ENCODE data around the gene SPSB4.

SPSB4 gene

DNA sequence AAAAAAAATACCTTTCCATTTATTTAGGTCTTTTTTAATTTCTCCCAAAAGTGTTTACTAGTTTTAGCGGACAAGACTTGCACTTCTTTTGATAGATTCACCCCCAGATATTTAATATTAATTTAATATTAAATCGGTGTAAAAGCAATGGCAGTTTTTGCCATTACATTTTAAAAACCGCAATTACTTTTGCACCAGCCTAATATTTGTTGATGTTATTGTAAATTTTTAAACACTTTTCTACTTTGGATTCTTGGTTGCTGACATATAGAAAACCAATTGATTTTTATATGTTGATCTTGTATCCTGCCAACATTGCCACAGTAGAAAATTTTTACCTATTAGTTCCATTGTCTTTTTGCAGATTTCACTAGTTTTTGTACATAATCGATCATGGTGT, 116.5 kb downstream of the SPSB4 start:
- no peak for DNase-seq

DNA sequence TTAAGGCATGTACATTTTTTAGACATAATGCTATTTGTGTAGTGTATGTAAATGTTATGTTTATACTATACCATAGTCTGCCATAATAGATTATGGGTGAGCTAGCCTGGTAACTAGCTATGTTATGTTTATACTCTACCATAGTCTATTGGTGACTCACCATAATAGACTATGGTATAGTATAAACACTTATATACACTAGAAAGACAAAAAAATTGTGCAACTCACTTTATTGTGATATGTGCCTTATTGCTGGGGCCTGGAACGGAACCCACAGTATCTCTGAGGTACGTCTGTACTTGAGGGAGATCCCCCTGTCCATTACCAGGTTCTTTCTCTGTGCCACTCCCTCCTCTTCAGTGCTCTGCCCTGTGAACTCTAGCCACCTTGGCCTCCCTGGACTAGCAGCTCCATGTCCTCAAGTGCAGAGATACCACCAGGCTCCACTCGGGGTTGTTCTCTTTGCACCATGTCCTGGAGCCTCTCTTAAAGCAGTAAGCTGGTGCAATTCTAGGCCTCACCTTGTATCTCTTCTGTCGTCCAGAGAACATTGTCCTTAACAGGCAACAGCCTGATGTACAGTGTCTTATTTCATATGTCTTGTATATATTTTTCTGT, 119.6 kb downstream of the SPSB4 start:
- no peak for DNase-seq

DNA sequence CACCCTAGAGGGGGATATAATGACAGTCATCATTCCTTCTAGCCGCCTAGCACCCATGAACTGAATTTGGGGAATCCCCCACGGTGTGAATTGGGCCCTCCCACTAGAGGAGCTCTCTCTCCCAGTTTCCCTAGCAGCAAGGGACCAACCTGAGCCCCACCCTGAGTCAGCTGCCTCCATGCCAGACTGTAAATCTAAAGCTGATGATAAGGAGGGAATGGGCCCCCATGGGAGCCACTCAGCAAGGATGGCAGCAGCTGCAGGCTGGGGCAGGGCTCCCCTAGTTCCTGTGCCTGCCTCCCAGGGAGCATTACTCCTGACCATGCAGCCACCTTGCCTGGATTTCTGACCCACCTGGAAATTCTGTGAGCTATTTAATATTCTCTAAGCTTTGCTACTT, 123.5 kb downstream of the SPSB4 start:
- no peak for DNase-seq

DNA sequence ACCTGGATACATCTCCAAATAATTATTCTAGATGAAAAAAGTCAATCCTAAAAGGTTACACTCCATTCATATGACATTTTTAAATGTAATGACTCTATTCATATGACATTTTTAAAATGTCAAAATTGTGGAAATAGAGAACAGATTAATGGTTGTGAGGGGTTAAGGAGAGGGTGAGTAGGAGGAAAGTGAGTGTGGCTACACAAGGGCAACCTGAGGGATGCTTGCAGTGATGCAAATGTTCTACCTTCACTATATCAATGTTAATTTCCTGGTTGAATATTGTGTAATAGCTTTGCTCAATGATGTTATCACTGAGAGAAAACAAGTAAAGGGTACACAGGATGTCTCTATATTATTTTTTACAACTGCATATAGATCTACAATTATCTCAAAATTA, 125.6 kb downstream of the SPSB4 start:
- DNase-seq, result no peak

DNA sequence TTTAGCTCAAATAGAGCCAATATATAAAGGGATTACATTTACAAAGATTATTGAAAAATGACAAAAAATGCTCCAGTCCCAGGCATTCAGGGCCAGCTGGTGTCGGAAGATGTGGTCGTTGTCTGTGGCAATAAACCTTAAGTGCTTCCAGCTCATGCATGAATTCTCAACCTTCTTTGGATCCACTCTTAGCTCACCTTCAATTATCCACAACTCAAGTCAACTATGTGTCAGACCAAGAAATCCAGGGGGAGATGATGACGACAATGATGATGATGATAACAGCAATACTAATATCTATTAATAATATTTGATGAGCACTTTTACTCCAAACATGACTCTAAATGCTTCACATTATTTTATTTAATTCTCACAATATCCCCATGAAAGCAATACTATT, 126.9 kb downstream of the SPSB4 start:
- DNase-seq, result no peak

DNA sequence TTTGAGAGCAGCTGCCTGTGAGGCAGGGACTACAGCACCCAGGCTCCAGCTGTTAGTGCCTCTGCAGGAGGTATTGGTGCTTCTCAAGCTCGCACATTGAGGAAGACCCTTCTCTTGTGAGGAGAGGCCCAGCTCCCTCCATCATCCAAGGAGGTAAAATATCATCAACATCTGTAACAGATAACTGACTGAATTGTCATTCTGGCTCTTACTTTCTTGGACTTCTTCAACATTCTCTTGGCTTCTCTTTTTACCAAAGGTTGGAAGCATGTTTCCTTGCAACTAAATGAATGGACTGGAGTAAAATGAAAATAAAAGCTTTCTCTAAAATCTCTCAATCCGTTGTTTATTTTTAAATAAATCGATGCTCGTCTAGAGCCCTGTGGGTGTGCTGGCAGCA, 127.4 kb downstream of the SPSB4 start:
- DNase-seq, result no peak

DNA sequence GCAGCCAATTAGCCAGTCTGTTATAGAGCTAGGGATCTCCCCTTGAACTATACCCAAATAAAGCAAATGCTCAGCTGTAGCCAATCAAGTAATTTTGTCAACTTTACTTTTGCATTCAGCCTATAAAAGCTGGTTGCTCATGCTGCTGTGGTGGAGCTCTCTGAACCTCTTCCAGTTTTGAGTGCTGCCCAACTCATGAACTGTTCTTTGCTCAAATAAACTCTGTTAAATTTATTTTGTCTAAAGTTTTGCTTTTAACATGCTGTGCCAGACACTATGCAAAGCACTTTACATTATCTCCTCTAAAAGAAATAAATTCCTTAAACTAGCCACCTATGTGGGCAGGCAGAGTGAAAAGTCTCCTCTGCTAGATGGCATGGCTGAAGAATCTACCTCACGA, 128.8 kb downstream of the SPSB4 start:
- no peak for DNase-seq

DNA sequence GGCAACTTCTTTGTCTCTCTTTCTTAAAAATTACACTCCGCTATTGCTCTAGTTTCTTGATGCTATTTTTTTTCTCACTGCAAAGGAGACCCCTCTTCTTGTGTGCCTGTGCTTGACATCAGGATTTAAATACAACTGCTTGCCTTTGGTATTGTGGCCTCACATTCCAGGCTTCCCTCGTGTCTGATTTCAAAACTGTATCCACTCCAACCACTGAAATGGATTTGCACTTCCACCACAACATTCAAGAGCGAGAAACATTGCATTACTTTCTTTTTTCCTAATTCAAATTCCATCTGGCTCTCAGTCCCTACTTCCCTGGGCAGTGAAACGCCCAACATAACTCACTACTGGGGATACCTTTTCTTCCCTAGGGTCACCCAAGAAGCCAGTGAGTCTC, 130.0 kb downstream of the SPSB4 start:
- DNase-seq, result no peak

DNA sequence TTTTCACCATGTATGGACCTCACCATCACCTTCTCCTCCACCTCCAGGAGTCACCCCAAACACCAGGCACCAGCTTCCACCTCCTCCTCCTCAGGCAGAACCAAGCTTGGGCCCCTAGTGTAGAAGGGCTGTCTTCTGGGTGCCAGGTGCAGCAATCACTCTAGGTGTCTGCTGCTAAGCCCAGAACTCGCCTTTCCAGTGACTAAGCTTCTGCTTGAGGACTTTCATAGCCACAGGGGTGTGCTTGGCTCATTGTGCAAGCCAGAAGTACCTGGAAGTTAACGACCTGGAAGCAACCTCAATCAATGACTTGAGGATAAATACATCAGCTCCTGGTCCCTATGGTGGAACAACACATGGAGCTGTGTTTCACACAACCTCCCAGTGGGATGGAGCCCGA, 130.7 kb downstream of the SPSB4 start:
- no peak for DNase-seq

DNA sequence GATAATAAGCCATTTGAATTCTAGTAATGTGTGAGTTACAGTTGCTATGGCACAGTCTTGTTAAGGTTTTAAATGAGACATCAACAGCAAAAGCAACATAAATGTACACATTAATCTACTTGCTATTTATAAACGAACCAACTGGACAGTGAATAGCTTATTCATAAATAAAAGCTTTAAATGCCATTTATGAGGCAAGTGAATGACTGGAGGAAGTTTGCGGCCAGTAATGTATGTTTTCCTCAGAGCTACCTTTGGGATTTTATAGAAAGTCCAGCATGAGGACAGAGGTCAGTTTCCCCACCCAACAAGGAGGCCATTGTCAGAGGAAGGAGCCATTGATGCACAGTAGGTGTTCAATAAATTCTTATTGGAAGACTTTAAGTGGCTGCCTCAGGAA, 132.5 kb downstream of the SPSB4 start:
- DNase-seq, result no peak

DNA sequence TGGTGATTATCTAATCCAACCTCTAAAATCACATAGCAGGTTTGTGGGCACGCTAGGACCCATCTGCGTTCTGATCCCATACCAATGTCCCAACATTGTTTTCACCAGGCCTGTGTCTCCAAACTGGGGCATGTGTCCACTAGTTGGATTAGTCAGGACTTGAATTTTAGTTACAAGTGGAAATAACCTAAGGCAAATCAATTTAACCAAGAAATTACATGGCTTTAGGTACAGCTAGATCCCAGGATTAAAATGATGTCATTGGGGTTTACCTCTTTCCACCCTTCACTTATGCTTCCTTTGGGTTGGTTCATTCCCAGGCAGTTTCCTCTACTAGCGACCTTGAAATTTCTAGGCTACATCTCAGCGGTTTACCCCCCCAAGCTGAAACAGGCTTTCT, 133.3 kb downstream of the SPSB4 start:
- no peak for DNase-seq

DNA sequence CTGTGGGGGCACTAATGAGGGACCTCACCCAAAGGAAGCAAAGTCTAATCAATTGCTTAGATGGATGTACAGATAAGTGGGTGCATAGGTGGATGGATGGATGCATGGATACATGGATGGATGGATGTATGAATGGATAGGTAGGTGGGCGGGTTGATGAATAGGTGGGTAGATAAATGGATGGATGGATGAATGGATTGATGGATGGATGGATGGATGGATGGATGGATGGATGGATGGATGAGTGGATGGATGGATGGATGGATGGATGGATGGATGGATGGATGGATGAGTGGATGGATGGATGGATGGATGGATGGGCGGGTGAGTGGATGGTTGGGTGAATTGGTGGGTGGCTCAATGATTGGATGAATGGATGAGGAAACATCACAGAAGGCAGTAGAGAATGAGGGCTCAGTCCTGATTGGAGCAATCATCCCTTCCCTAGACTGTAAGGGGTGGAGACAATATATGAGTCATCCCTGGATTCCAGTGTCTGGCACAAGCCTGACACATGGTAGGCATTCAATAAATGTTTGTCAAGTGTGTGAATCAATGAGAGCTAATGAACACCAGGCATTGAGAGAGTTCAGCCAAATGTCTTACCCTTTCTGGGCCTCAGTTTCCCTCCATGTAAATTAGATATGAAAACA, 140.1 kb downstream of the SPSB4 start:
- DNase-seq, result no peak

DNA sequence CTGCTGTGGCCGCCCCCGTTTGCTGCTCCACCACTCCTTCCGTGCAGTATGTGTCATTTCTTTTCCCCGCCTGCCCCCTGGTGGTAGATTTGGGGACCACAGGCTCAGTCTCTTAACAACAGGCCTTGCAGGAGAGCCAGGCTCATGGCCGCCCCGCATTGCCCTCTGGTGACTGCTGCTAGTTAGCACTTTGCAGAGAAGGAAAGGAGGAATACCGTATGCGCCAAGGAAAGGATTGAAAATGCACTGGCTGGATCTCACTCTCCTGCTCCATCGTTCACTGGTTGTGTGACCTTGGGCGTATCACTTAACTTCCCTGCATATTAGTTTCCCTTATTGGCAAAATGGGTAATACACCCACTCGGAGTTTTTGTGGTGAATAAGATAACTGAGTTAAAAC, 141.2 kb downstream of the SPSB4 start:
- peak; percentile 83 for DNase-seq

DNA sequence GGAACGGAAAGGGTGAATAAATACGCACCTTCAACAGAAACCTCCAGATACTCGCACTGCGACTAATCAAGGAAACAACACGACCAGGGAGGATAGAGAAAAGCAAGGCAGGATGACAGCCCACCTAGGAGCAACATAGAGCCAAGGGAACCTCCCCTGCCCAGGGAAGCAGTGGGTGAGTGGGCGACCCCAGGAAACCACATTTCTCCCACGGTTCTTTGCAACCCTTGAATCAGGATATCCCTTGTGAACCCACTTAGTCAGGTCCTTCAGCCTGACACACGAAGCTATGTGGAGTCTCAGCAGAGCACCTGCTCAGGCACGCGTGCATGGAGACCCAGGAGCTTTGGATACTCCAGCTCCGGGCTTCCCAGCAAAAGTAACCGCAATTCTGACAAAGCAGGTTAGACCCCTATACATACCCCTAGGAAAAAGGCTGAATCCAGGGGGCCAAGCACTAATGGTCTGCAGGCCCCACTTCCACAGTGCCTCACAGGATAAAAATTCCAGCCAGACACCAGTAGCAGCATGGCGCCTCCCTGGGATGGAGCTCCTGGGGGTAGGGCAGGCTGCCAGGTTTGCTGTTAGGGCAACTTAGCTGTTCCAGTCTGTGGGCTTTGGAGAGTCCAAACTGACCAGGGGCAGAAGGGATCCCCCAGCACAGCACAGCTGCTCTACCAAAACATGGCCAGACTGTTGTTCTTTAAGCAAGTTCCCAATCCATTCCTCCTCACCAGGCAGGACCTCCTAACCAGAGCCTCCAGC, 142.1 kb downstream of the SPSB4 start:
- DNase-seq, result no peak

All from KG1 (cell line).